ENCODE data around the gene AGBL1.

The AGBL1 gene

GRCh38 chr15:86163816-86164215 is 84.1 kb downstream of the AGBL1 start:
- no peak for DNase-seq
- TF ChIP-seq GATA1 (IDR thresholded peaks at IDR 0.05; ENCODE audit: low read depth, low read length), result no peak

- no peak for DNase-seq
Observed at GRCh38 chr15:86164232-86164898, 84.7 kb downstream of the AGBL1 start.

GRCh38 chr15:86165265-86166211 is 85.9 kb downstream of the AGBL1 start:
- DNase-seq, result no peak
- TF ChIP-seq POLR2A (IDR thresholded peaks at IDR 0.05; ENCODE audit: low read length), result no peak
- TF ChIP-seq GATA1 (IDR thresholded peaks at IDR 0.05; ENCODE audit: low read depth, low read length), result no peak

More at GRCh38 chr15:86164232-86164898, 84.7 kb downstream of the AGBL1 start:
- no peak for TF ChIP-seq POLR2A (IDR thresholded peaks at IDR 0.05; ENCODE audit: low read length)
- TF ChIP-seq GATA1 (IDR thresholded peaks at IDR 0.05; ENCODE audit: low read depth, low read length), result no peak

DNA sequence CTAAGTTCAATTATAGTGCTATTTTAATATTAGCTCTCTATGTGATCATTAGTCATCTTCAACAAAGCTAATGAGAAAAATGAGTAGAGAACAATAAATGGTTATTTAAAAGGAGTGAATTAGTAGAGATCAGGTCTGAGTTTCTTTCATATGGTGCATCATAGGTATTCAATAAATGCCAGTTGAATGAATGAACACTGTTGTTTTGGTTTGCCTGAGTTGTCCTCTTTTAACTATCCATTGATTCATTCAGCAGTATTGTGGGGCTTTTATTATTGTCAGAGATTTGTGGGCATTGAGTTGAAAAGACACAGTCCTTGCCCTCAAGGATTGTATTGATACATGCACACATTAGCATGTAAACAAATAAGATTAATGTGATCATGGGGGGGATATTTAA is 88.2 kb downstream of the AGBL1 start:
- TF ChIP-seq POLR2A (IDR thresholded peaks at IDR 0.05; ENCODE audit: low read length), result no peak
- no peak for TF ChIP-seq GATA1 (IDR thresholded peaks at IDR 0.05; ENCODE audit: low read depth, low read length)
- DNase-seq, result no peak

- TF ChIP-seq POLR2A (IDR thresholded peaks at IDR 0.05; ENCODE audit: low read length) (no peak), GATA1 (IDR thresholded peaks at IDR 0.05; ENCODE audit: low read depth, low read length) (no peak)
- DNase-seq, result no peak
Observed at GRCh38 chr15:86178845-86179244, 99.2 kb downstream of the AGBL1 start.

GRCh38 chr15:86183596-86184491 is 104.2 kb downstream of the AGBL1 start:
- TF ChIP-seq POLR2A (IDR thresholded peaks at IDR 0.05; ENCODE audit: low read length) (no peak), GATA1 (IDR thresholded peaks at IDR 0.05; ENCODE audit: low read depth, low read length) (no peak)
- no peak for DNase-seq

- TF ChIP-seq POLR2A (IDR thresholded peaks at IDR 0.05; ENCODE audit: low read length), result no peak
- TF ChIP-seq GATA1 (IDR thresholded peaks at IDR 0.05; ENCODE audit: low read depth, low read length), result no peak
- DNase-seq, result no peak
Observed at GRCh38 chr15:86193716-86194380, 114.2 kb downstream of the AGBL1 start.

GRCh38 chr15:86197770-86198169 is 118.1 kb downstream of the AGBL1 start:
- TF ChIP-seq POLR2A (IDR thresholded peaks at IDR 0.05; ENCODE audit: low read length) (no peak), GATA1 (IDR thresholded peaks at IDR 0.05; ENCODE audit: low read depth, low read length) (no peak)
- no peak for DNase-seq

GRCh38 chr15:86199467-86200145 is 119.9 kb downstream of the AGBL1 start:
- DNase-seq, result no peak
- TF ChIP-seq POLR2A (IDR thresholded peaks at IDR 0.05; ENCODE audit: low read length), result no peak
- TF ChIP-seq GATA1 (IDR thresholded peaks at IDR 0.05; ENCODE audit: low read depth, low read length), result no peak

DNA sequence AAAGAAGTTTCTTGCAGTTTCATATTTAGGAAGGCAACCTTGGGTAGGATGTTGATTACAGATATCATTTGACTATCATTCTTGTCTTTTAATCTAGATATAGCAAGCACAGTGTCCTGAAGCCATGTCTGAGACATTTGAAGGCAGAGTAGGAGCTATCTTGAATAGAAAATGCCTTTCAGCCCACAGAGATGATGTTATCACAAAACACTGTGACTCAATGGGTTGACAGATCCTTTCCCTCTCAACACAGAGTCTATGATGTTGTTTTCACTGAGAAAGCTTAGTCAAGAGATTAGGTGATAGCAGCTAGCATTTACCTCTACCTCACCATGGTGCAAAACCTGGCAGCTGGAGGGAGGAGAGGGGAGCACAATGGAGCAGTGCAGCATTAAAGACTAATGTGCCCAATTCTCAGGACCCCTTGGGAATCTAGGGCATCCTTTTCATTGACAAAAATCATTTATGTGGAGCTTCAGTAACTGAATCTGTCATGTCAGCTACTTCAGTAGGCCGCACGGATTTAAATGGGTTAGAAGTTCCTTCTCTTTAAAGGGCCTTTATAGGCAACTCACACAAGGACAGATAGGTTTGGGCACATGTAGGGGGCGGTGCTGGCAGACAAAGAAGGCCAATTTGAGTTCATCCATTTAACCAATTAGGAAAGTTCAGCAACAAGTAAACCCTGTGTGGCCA is 121.8 kb downstream of the AGBL1 start:
- DNase-seq, result no peak
- TF ChIP-seq POLR2A (IDR thresholded peaks at IDR 0.05; ENCODE audit: low read length), result no peak
- TF ChIP-seq GATA1 (IDR thresholded peaks at IDR 0.05; ENCODE audit: low read depth, low read length), result no peak

GRCh38 chr15:86203462-86203861 is 123.8 kb downstream of the AGBL1 start:
- no peak for DNase-seq
- no peak for TF ChIP-seq GATA1 (IDR thresholded peaks at IDR 0.05; ENCODE audit: low read depth, low read length)
- no peak for TF ChIP-seq POLR2A (IDR thresholded peaks at IDR 0.05; ENCODE audit: low read length)

- TF ChIP-seq POLR2A (IDR thresholded peaks at IDR 0.05; ENCODE audit: low read length), result no peak
- TF ChIP-seq GATA1 (IDR thresholded peaks at IDR 0.05; ENCODE audit: low read depth, low read length), result no peak
- DNase-seq, result no peak
Observed at GRCh38 chr15:86205096-86205495, 125.4 kb downstream of the AGBL1 start.
